Measurements from ENCODE around the gene RPS29.

Gene RPS29

DNA sequence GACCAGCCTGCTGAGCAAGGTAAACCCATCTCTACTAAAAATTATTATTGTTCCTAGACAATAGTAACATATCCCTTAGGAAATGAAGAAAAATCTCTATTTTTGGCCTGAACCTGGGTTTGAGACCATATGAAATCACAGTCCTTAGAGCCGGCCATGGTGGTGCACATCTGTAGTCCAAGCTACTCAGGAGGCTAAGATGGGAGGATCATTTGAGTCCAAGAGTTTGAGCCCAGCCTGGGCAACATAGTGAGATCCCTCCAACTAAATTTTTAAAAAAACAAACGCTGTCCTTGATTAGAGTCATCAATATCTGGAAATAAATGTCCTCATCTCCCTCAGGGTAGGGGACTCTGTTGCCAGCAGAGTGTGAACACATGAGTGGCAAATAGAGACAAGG is 34.6 kb downstream of the RPS29 start:
- TF ChIP-seq, protein P1, sequence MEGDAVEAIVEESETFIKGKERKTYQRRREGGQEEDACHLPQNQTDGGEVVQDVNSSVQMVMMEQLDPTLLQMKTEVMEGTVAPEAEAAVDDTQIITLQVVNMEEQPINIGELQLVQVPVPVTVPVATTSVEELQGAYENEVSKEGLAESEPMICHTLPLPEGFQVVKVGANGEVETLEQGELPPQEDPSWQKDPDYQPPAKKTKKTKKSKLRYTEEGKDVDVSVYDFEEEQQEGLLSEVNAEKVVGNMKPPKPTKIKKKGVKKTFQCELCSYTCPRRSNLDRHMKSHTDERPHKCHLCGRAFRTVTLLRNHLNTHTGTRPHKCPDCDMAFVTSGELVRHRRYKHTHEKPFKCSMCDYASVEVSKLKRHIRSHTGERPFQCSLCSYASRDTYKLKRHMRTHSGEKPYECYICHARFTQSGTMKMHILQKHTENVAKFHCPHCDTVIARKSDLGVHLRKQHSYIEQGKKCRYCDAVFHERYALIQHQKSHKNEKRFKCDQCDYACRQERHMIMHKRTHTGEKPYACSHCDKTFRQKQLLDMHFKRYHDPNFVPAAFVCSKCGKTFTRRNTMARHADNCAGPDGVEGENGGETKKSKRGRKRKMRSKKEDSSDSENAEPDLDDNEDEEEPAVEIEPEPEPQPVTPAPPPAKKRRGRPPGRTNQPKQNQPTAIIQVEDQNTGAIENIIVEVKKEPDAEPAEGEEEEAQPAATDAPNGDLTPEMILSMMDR (IDR thresholded peaks at IDR 0.05; ENCODE audit: control extremely low read depth, extremely low read depth, low read depth, missing control alignments) = no peak
- CTCF ChIA-PET = no interaction called here

DNA sequence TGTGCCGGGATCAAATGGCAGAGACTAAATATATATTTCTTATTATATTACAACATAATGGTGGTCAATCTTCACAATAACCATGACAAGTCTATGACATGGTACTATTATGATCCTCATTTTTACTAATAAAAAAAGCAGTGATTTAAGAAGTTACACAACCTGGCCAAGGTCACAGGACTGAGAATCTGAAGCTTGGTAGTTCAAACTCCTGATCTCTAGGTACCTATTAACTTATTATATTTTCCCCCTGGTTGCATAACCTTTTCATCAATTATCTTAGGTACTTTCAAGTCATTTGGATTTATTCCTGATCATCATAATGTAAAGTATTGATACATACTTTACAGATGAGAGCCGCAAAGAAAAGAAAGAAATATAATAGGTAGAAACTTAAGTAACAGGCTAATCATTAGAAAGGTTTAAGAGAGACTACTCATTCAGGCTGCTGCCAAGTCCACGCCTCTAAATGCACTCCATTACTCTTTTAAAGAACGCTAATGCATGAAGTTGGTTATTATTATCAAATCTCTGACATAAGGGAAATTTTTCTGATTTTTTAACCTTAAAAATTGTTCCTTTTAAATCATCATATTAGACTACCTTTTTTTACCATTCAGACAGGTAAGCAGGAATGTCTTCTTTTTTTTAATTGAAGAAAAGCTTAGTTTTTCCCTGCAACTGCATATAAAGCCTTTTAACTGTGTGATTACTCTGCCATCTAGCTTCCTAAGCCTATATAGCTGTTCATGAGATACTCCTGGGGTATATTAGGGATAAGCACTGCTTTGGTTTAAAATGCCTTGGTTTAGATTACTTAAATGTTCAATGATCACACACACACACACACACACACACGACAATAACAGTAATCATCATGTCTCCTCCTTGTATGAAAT is 35.6 kb downstream of the RPS29 start:
- TF ChIP-seq, protein P1 (IDR thresholded peaks at IDR 0.05; ENCODE audit: control extremely low read depth, extremely low read depth, low read depth, missing control alignments) = peak; percentile 19
- CTCF ChIA-PET = interaction anchor here (1.0 kb wide), 2 partner anchors 9 to 89 kb away, joined by 3 to 6 read pairs; no protein-coding TSS in a partner anchor
- POLR2A ChIA-PET = no interaction called here
- no peak for DNase-seq (ENCODE audit: extremely low spot score)

More for the DNA sequence above, 34.6 kb downstream of the RPS29 start:
- POLR2A ChIA-PET = no interaction called here
- DNase-seq (ENCODE audit: extremely low spot score) = no peak

DNA sequence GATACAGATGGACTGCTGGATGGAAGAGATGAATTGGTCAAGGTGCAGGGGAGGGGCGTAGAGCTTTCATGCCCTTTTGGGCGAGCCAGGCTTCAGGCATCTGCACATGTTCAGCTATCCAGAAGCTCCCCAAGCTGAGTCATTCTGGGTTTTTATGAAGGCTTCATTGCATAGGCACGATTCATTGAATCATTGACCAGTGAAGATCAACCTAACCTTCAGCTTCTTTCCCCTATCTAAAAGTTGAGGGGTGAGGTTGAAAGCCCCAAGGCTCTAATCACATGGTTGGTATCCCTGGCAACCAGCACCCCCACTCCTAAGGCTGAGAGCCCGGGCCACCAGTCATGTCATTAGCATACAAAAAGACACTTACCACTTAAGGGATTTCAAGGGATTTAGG is 36.3 kb downstream of the RPS29 start:
- no peak for DNase-seq (ENCODE audit: extremely low spot score)
- TF ChIP-seq, protein P1 (IDR thresholded peaks at IDR 0.05; ENCODE audit: control extremely low read depth, extremely low read depth, low read depth, missing control alignments) = no peak
- ChIA-PET CTCF (interaction anchor here (1.0 to 1.2 kb wide), 2 partner anchors 9 to 88 kb away, joined by 3 read pairs; no protein-coding TSS in a partner anchor), POLR2A (no interaction called here)

DNA sequence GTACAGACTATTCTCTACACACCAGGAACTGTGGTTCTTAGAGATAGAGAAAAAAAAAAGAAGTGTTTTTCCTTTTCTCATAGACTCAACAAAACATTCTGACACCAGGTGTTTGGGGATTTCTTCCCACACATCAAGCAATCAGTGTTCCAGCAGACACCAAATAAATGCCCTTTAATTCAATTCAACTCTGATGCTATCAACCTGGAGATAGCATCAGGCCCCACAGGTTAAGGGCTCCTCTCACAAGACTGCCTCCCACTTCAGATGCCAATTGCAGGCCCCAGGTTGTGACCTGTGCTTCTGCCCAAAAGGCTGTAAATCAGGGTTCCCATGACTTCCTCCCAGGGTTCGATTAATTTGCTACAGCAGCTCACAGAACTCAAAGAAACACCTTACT is 36.7 kb downstream of the RPS29 start:
- CTCF ChIA-PET = interaction anchor here (1.0 to 1.2 kb wide), 2 partner anchors 8 to 88 kb away, joined by 3 read pairs; no protein-coding TSS in a partner anchor
- POLR2A ChIA-PET = no interaction called here
- DNase-seq (ENCODE audit: extremely low spot score) = no peak
- TF ChIP-seq, protein P1 (IDR thresholded peaks at IDR 0.05; ENCODE audit: control extremely low read depth, extremely low read depth, low read depth, missing control alignments) = no peak

DNA sequence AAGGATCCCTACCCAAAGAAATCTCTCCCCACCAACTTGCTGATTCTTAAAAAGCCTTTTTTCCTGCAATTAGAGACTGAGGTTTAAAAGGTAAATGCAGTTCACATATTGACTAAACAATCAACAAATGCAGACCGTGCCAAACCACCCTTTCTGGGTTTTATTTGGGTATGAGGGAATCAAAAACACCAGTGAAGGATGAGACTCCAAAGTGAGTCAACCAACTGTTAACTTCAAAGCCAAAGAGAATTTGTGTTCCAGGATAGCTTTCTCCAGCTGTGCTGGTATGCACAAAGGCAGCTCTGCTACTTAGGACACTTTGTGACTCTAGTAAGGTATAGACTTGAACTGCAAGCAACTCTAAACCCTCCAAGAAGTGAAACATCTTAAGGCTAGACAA is 39.4 kb downstream of the RPS29 start:
- ChIA-PET POLR2A (no interaction called here), CTCF (interaction anchor here (1.9 kb wide), 1 partner anchor 10 kb away, joined by 6 read pairs; no protein-coding TSS in a partner anchor)
- no peak for DNase-seq (ENCODE audit: extremely low spot score)
- TF ChIP-seq, protein P1 (IDR thresholded peaks at IDR 0.05; ENCODE audit: control extremely low read depth, extremely low read depth, low read depth, missing control alignments) = no peak

DNA sequence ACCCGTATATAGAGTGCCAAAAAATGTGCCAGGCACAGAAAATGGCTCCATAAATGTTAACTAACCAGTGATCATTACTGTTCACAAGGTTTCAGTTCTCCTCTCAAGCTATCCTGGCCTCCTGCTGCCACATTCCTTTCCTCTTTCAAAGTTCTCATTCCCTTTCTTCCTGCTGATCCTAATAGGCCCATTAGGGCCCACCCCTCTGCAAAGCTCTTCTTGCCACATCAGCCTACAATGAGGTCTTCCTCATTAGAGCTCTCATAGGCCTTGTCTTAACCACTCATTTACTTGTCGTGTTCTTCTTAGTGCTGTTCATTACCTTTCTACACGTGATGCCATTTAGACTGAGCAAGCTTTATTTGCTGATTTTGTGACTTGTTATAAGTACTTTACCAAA is 40.5 kb downstream of the RPS29 start:
- POLR2A ChIA-PET = no interaction called here
- no peak for DNase-seq (ENCODE audit: extremely low spot score)
- CTCF ChIA-PET = interaction anchor here (1.3 to 1.9 kb wide), 2 partner anchors 9 to 12 kb away, joined by 4 to 6 read pairs; no protein-coding TSS in a partner anchor
- TF ChIP-seq, protein P1 (IDR thresholded peaks at IDR 0.05; ENCODE audit: control extremely low read depth, extremely low read depth, low read depth, missing control alignments) = no peak
